GM06990 (cell line): ENCODE measurements around the gene LPP.

Experiments
- DNase-seq: peaks from one replicate; pipeline ENCODE4 v3.0.0-alpha.2; 2011; ENCODE audit not compliant: insufficient read length; ENCODE audit errors: extremely low read depth
- H3K27me3 ChIP-seq: replicated peaks from 2 replicates; pipeline ENCODE4 v1.6.0; 2011; ENCODE audit warnings: low read length; ENCODE audit not compliant: control insufficient read depth, insufficient read depth
- H3K36me3 ChIP-seq: 2 replicates; pipeline ENCODE4 v1.5.1; 2011; ENCODE audit warnings: low read length; ENCODE audit not compliant: control insufficient read depth, insufficient read depth
- H3K4me3 ChIP-seq: replicated peaks from 2 replicates; pipeline ENCODE4 v1.5.1; 2011; ENCODE audit warnings: low read depth, mild to moderate bottlenecking, control low read depth, low read length
- CTCF ChIP-seq: IDR thresholded peaks from 2 replicates; pipeline ENCODE4 v1.5.1; 2011; ENCODE audit warnings: low read length, control low read depth, mild to moderate bottlenecking, inconsistent platforms; ENCODE audit not compliant: insufficient read depth, poor library complexity, severe bottlenecking

LPP gene

DNA sequence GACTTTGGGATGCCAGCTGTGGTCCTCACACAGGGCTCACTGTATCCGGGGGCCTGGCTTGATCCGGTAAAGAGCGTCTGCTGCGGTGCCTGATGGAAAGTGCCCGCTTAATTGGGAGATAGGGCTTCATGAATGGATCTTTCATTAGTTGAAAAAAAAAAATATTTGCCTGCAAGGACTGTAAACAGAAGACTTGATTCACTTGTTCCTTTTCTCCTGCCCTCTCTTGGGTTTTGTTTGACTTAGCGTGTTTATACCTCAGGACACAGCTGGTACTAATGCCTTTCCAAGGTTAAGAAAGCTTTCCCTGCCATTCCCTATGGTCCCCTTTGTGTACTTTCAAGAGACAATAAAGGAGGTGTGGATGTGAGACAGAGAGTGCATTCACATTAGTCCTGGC is 493.3 kb downstream of the LPP start:
- Histone ChIP-seq H3K4me3 (no peak overlapping the region), H3K27me3 (no peaks in the 10 kb centered on the region), H3K36me3 (no peaks in the 10 kb centered on the region)
- TF ChIP-seq CTCF, result no peak
- no peak for DNase-seq

GRCh38 chr3:188649521-188649920 is 495.6 kb downstream of the LPP start:
- Histone ChIP-seq H3K36me3 (no peaks in the 10 kb centered on the region), H3K4me3 (no peak overlapping the region), H3K27me3 (no peaks in the 10 kb centered on the region)
- TF ChIP-seq CTCF, result no peak
- no peak for DNase-seq

GRCh38 chr3:188656196-188656982 is 502.4 kb downstream of the LPP start:
- no peak for DNase-seq
- no peaks in the 10 kb centered on the region for H3K27me3 ChIP-seq
- no peaks in the 10 kb centered on the region for H3K36me3 ChIP-seq
- H3K4me3 ChIP-seq, result no peak overlapping the region
- no peak for TF ChIP-seq CTCF

DNA sequence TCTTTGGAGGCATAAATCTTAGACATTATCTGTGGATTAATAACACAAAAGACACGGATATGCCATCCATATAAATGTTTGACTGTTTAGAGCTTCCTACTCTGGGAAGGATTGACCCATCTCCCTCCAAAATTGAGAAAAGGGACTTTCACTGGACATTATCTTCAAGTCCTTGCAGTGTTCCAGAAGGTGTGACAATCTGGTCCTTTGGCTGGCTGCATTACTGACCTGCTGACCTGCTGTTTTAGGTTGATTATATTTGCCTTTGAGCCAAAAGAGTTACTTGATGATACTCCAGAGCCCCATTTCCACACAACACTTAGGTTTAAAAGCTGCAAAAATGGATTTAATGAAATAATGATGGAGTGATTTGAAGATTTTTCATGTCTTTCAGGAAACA is 504.6 kb downstream of the LPP start:
- no peak for DNase-seq
- H3K4me3 ChIP-seq, result no peak overlapping the region
- no peaks in the 10 kb centered on the region for H3K27me3 ChIP-seq
- TF ChIP-seq CTCF, result no peak
- H3K36me3 ChIP-seq, result no peaks in the 10 kb centered on the region

DNA sequence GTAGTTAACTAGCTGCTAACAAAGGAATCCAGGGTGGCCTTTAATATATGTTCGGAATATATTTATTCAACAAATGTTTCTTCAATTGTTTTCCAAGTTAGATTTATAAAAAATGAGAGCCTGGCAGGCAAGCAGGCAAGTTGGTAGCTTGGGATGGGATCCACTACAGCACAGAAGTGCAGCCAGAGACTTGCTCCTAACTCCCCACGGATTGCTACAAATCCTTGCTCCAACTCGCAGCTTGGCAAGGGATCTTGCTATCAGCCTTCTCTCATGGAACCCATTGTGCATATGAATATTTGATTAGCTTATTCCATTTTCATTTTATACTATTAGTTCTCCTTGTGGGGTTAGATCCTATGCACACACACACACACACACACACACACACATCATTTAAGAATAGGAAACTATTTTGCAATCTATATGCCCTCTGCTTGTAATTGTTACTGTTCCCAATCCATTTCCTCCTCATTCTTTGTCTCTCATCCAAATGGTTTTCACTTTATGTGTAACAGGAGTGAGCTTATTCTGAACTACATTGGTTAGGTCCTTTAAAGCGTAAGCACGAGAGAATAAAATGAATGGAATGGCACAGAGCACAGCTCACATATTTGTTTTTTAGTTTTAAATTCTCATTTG is 505.6 kb downstream of the LPP start:
- Histone ChIP-seq H3K27me3 (no peaks in the 10 kb centered on the region), H3K4me3 (no peak overlapping the region), H3K36me3 (no peaks in the 10 kb centered on the region)
- DNase-seq, result no peak
- no peak for TF ChIP-seq CTCF

GRCh38 chr3:188660415-188660814 is 506.5 kb downstream of the LPP start:
- DNase-seq, result no peak
- Histone ChIP-seq H3K27me3 (no peaks in the 10 kb centered on the region), H3K4me3 (no peak overlapping the region), H3K36me3 (no peaks in the 10 kb centered on the region)
- no peak for TF ChIP-seq CTCF
